SK-N-SH (cell line): ENCODE data around the gene GFPT1. TPM values are rescaled to one million over a fixed set of nuclear protein-coding genes. Genes with fewer than 3 reads are reported as not detected.

Experiments used
- CTCF ChIA-PET: fragments of 300-600, 350-600 bp; formaldehyde crosslinking; extraction: SDS; loops from one replicate; lab custom pipeline; 2021; lab: Yijun Ruan, JAX
- POLR2A ChIA-PET: fragments of 350-600 bp; sonication (Branson Sonifier 250); formaldehyde crosslinking; extraction: SDS; loops from one replicate; lab custom pipeline; 2020; ENCODE audit warnings: antibody characterized with exemption, inconsistent platforms; lab: Yijun Ruan, JAX
- DNase-seq: peaks from one replicate; pipeline ENCODE4 v3.0.0; 2012
- H2AFZ ChIP-seq: fragments of 200-600 bp; sonication (generic); 2 replicates; pipeline ENCODE4 v1.8.1; 2016; ENCODE audit warnings: antibody characterized with exemption, mild to moderate bottlenecking, low read depth
- H3F3A ChIP-seq: fragments of 200-600 bp; sonication (generic); replicated peaks from 2 replicates; pipeline ENCODE3; 2016; ENCODE audit warnings: antibody characterized with exemption, mild to moderate bottlenecking; ENCODE audit not compliant: insufficient read depth
- H3K27ac ChIP-seq, 2 experiments: fragments of 200-500 bp in 1 of 2; fragments of 200-600 bp in 1 of 2; sonication (Bioruptor generic) in 1 of 2; sonication (generic), shearing (Covaris generic) in 1 of 2; 2 replicates each; pipeline versions ENCODE4 v1.5.1 to v1.6.1; 2014 to 2016; ENCODE audit warnings: low read depth in 2 of 2, inconsistent platforms in 1 of 2, low read length in 1 of 2, mild to moderate bottlenecking in 1 of 2, mixed read lengths in 1 of 2
- H3K27me3 ChIP-seq: fragments of 200-600 bp; sonication (generic), shearing (Covaris generic); 2 replicates; pipeline ENCODE4 v1.6.1; 2016; ENCODE audit warnings: mixed run types; ENCODE audit not compliant: insufficient read depth
- H3K36me3 ChIP-seq, 2 experiments: fragments of 200-500 bp in 1 of 2; fragments of 200-600 bp in 1 of 2; sonication (Bioruptor generic) in 1 of 2; sonication (generic) in 1 of 2; replicated peaks in 1 of 2; 2 replicates each; pipeline versions ENCODE3 to v1.5.1; 2014 to 2016; ENCODE audit warnings: low read length in 1 of 2, mild to moderate bottlenecking in 1 of 2; ENCODE audit not compliant: insufficient read depth in 2 of 2, control insufficient read depth in 1 of 2
- H3K4me1 ChIP-seq, 2 experiments: fragments of 200-500 bp in 1 of 2; fragments of 200-600 bp in 1 of 2; sonication (Bioruptor generic) in 1 of 2; sonication (generic), shearing (Covaris generic) in 1 of 2; 2 replicates each; pipeline versions ENCODE4 v1.5.1 to v1.6.1; 2014 to 2016; ENCODE audit warnings: low read depth in 1 of 2, low read length in 1 of 2, mixed run types in 1 of 2; ENCODE audit not compliant: insufficient read depth in 2 of 2, control insufficient read depth in 1 of 2
- H3K4me2 ChIP-seq: fragments of 200-600 bp; sonication (generic), shearing (Covaris generic); 2 replicates; pipeline ENCODE4 v1.6.1; 2017; ENCODE audit warnings: mixed run types
- H3K4me3 ChIP-seq, 2 experiments: fragments of 200-500 bp in 1 of 2; fragments of 200-600 bp in 1 of 2; sonication (Bioruptor generic) in 1 of 2; sonication (generic), shearing (Covaris generic) in 1 of 2; 2 replicates each; pipeline versions ENCODE4 v1.5.1 to v1.8.1; 2014 to 2016; ENCODE audit warnings: low read depth in 2 of 2, inconsistent platforms in 1 of 2, low read length in 1 of 2, mild to moderate bottlenecking in 1 of 2, mixed read lengths in 1 of 2, moderate library complexity in 1 of 2
- H3K79me2 ChIP-seq: fragments of 200-600 bp; sonication (generic); 2 replicates; pipeline ENCODE4 v1.8.1; 2017; ENCODE audit warnings: mild to moderate bottlenecking; ENCODE audit not compliant: insufficient read depth
- H3K9ac ChIP-seq: fragments of 200-600 bp; sonication (generic); 2 replicates; pipeline ENCODE4 v1.6.1; 2017; ENCODE audit warnings: mixed run types
- H3K9me2 ChIP-seq: fragments of 200-600 bp; sonication (generic); 2 replicates; pipeline ENCODE4 v1.6.1; 2017; ENCODE audit warnings: mixed run types
- H3K9me3 ChIP-seq: fragments of 200-600 bp; sonication (generic); 2 replicates; pipeline ENCODE4 v1.6.1; 2017; ENCODE audit warnings: mixed run types, mild to moderate bottlenecking, moderate library complexity
- H4K20me1 ChIP-seq: fragments of 200-600 bp; sonication (generic); 2 replicates; pipeline ENCODE4 v1.6.1; 2017; ENCODE audit warnings: mild to moderate bottlenecking, mixed run types; ENCODE audit not compliant: insufficient read depth
- ELF1 ChIP-seq: IDR thresholded peaks from 2 replicates; pipeline ENCODE4 v1.4.0; 2012
- EZH2phosphoT487 ChIP-seq: fragments of 200-600 bp; sonication (generic); IDR thresholded peaks from 2 replicates; pipeline ENCODE4 v1.6.1; 2017; ENCODE audit warnings: low read depth, mixed run types, mild to moderate bottlenecking, antibody characterized with exemption, moderate library complexity, borderline replicate concordance
- FOXJ3 ChIP-seq: sonication (generic); formaldehyde crosslinking; IDR thresholded peaks from 2 replicates; pipeline ENCODE4 v1.5.1; 2020; ENCODE audit warnings: mild to moderate bottlenecking, missing genetic modification reagents
- GABPA ChIP-seq: IDR thresholded peaks from 2 replicates; pipeline ENCODE4 v1.4.0; 2012; ENCODE audit warnings: low read depth, mild to moderate bottlenecking
- IRF3 ChIP-seq: fragments of 150-350 bp; IDR thresholded peaks from 2 replicates; pipeline ENCODE4 v1.6.1; 2016; ENCODE audit warnings: mild to moderate bottlenecking, low read depth, low read length
- JUND ChIP-seq: IDR thresholded peaks from 2 replicates; pipeline ENCODE4 v1.4.0; 2012
- MEF2A ChIP-seq: IDR thresholded peaks from 2 replicates; pipeline ENCODE4 v1.4.0; 2012; ENCODE audit warnings: low read depth, borderline replicate concordance
- POLR2AphosphoS5 ChIP-seq: IDR thresholded peaks from 2 replicates; pipeline ENCODE4 v1.6.1; 2012; ENCODE audit warnings: low read depth, low read length
- RFX5 ChIP-seq: IDR thresholded peaks from 2 replicates; pipeline ENCODE4 v1.6.1; 2012; ENCODE audit warnings: mild to moderate bottlenecking, improper control_type of control experiment, low read length
- SIN3A ChIP-seq: IDR thresholded peaks from 2 replicates; pipeline ENCODE4 v1.6.1; 2012; ENCODE audit warnings: low read depth, mild to moderate bottlenecking, low read length, moderate library complexity, borderline replicate concordance
- SMC3 ChIP-seq: IDR thresholded peaks from 2 replicates; pipeline ENCODE4 v1.6.1; 2012; ENCODE audit warnings: low read depth, low read length, improper control_type of control experiment
- TCF12 ChIP-seq: IDR thresholded peaks from 2 replicates; pipeline ENCODE4 v1.4.0; 2012
- USF1 ChIP-seq: IDR thresholded peaks from 2 replicates; pipeline ENCODE4 v1.4.0; 2012; ENCODE audit warnings: low read depth, borderline replicate concordance
- YY1 ChIP-seq: IDR thresholded peaks from 2 replicates; pipeline ENCODE4 v1.4.0; 2012; ENCODE audit warnings: low read depth, mild to moderate bottlenecking
- ZBTB33 ChIP-seq: IDR thresholded peaks from 2 replicates; pipeline ENCODE4 v1.4.0; 2012; ENCODE audit warnings: low read depth, borderline replicate concordance
- WGBS: methylation state at CpG from one replicate; pipeline ENCODE4 v1.1.6; 2017; ENCODE audit warnings: low lambda C conversion rate; 5-methylcytosine and 5-hydroxymethylcytosine counted together
- polyA plus RNA-seq, 3 experiments: library from polyadenylated mRNA; depleted of rRNA; stranded (reverse); fragments of >200 nt; gene quantifications; 2 replicates each; pipeline ENCODE4 v1.2.3, GENCODE V29; 2012

The GFPT1 gene
- polyA plus RNA-seq, 1 of the 3 experiments (the other 2 are of a cell fraction), result 6.0 TPM

- TF ChIP-seq SMC3 (no peak), POLR2AphosphoS5 (0 out of 2 replicates have a peak, but pooled peaks have one; percentile 39), GABPA (no peak), MEF2A (no peak), ZBTB33 (no peak), YY1 (0 out of 2 replicates have a peak, but pooled peaks have one; percentile 26), FOXJ3 (CRISPR knock-in tag) (no peak), EZH2phosphoT487 (no peak)
Observed at GRCh38 chr2:69298261-69298660, 88.8 kb downstream of the GFPT1 start (continued).

GRCh38 chr2:69297216-69297615 lies 89.8 kb downstream of the GFPT1 start:
- POLR2A ChIA-PET, result no interaction called here
- H3K27me3 ChIP-seq, result no peaks in the 10 kb centered on the region
- no peaks in the 10 kb centered on the region for H3K36me3 ChIP-seq
- H3K4me1 ChIP-seq, result peaks cover 11 to 28% of the 10 kb centered on the region in 2 experiments; a peak in 3 of 4 replicates
- no peak for TF ChIP-seq SIN3A
- TF ChIP-seq JUND, result no peak
- no peak for TF ChIP-seq TCF12
- TF ChIP-seq EZH2phosphoT487, result no peak
- TF ChIP-seq USF1, result no peak
- no peak for TF ChIP-seq MEF2A
- TF ChIP-seq RFX5, result no peak
- no peak for TF ChIP-seq IRF3
- no peak for TF ChIP-seq ELF1
- H3K27ac ChIP-seq, result no peak overlapping the region
- H2AFZ ChIP-seq, result no peak overlapping the region
- DNase-seq, result no peak
- CTCF ChIA-PET, result interaction anchor here (2.3 kb wide), 1 partner anchor 9 kb away, joined by 11 read pairs; no protein-coding TSS in a partner anchor
- WGBS, result 95% methylated on average over 7 of the region's 12 CpGs
- no peaks in the 10 kb centered on the region for H3K9me2 ChIP-seq
- H3F3A ChIP-seq, result peaks cover 28% of the 10 kb centered on the region
- H3K4me3 ChIP-seq, result no peak overlapping the region
- H3K9me3 ChIP-seq, result no peaks in the 10 kb centered on the region
- H4K20me1 ChIP-seq, result no peaks in the 10 kb centered on the region
- no peak overlapping the region for H3K4me2 ChIP-seq
- H3K9ac ChIP-seq, result no peak overlapping the region
- no peaks in the 10 kb centered on the region for H3K79me2 ChIP-seq
